Coronary artery (tissue), 2 donors: ENCODE measurements around the gene CD151.

ENCODE experiments used
- DNase-seq: peaks from one replicate; pipeline ENCODE4 v3.0.0-alpha.2; 2017; ENCODE audit warnings: low spot score
- H3K27ac ChIP-seq, 2 donors: fragments of 200-600 bp; sonication (generic); one replicate each; pipeline ENCODE4 v1.5.1; 2016 to 2019
- H3K4me3 ChIP-seq: fragments of 200-600 bp; sonication (generic); 2 replicates; pipeline ENCODE4 v1.5.1; 2016; ENCODE audit warnings: mild to moderate bottlenecking, moderate library complexity
- TF ChIP-seq, protein P1 (sequence below): fragments of 200-600 bp; sonication (generic); IDR thresholded peaks from one replicate; pipeline ENCODE4 v1.5.1; 2019; ENCODE audit warnings: antibody characterized with exemption

The CD151 gene

DNA sequence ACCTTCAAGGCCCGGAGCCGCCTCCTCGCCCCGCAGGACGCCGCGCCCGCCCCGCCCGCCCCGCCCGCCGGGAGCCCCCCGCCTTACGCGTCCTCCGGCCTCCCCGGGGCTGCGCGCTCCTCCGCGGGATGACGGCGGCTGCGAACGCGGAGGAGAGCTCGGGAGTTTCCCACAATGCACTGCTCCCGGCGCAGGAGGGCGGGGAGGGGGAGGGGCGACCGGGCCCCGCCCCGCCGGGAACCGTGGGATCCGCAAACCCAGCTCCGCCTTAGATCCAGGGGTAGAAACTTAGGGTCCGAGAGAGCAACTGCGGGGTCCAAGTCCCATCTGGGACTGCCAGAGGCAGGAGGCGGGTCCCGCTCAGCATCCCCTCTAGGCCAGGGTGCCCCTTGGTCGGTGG is 42.8 kb upstream of the CD151 start, which contains the start of gene CEND1:
Gene CEND1, minus strand, starts transcription at position 148 of the 400 bp plus-strand sequence. CDS start 1,514 bp downstream, outside the sequence.
- peak within 1 kb of the TSS; percentile 32 for H3K4me3 ChIP-seq
- DNase-seq, result no peak
- H3K27ac ChIP-seq, result no peak within 1 kb of the TSS
- TF ChIP-seq, protein P1, sequence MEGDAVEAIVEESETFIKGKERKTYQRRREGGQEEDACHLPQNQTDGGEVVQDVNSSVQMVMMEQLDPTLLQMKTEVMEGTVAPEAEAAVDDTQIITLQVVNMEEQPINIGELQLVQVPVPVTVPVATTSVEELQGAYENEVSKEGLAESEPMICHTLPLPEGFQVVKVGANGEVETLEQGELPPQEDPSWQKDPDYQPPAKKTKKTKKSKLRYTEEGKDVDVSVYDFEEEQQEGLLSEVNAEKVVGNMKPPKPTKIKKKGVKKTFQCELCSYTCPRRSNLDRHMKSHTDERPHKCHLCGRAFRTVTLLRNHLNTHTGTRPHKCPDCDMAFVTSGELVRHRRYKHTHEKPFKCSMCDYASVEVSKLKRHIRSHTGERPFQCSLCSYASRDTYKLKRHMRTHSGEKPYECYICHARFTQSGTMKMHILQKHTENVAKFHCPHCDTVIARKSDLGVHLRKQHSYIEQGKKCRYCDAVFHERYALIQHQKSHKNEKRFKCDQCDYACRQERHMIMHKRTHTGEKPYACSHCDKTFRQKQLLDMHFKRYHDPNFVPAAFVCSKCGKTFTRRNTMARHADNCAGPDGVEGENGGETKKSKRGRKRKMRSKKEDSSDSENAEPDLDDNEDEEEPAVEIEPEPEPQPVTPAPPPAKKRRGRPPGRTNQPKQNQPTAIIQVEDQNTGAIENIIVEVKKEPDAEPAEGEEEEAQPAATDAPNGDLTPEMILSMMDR, result no peak

GRCh38 chr11:790721-791564 is 41.8 kb upstream of the CD151 start:
- no peak for DNase-seq
- Histone ChIP-seq H3K27ac (no peak overlapping the region), H3K4me3 (no peak overlapping the region)
- TF ChIP-seq, protein P1, result no peak

DNA sequence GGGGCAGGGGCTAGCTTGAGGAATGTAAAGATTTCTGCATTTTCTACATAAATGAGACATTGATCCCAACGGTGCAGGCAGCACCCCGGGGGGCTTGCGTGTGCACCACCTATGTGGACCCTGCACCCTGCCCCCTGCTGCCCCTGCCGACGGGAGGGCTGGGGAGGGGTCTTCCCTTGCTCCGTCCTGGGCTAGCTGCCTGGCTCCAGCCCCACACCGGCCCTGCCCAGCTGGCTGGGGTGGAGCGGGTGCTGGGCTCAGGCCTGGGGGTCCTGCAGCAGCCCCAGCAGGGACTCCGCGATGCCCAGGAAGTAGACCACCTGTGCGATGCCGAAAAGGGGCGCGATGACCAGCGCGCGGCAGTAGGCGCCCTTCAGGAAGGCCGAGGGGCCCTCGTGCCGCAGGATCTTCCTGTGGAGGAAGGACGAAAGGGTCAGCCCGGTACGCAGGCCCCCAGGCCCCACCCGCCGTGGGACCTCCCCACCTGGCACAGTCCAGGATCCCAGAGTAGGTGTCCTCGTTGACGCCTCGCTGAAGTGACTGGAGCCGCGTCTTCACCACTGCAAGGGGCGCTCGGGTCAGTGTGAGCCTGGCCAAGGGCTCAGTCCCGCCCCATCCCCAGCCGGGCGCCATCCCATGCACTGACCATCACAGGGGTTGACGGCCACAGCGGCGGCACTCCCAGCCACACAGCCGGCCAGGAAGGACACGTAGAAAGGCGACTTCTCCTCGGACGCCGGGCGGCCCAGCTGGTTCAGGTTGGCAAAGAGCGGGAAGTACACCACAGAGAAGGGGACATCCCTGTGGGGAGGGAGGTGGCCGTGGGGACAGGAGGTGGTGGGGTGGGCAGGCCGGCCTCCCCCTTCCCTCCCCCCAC is 40.9 kb upstream of the CD151 start:
- no peak for DNase-seq
- TF ChIP-seq, protein P1, result no peak
- no peak overlapping the region for H3K27ac ChIP-seq

DNA sequence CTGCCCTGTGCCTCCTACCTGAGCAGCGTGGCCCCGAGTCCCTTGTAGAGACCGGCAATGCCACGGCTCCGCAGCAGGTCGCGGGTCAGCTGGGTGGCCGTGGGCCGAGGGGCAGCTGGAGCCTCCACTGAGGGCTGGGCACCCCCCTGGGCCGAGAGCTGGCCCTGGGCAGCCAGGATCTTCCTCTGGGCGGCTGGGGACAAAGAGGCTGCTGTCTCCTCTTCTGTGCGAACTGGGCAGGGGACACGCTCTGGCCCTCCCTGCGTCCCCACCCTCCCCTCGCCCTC is 40.3 kb upstream of the CD151 start:
- Histone ChIP-seq H3K4me3 (no peak overlapping the region), H3K27ac (no peak overlapping the region)
- DNase-seq, result no peak
- TF ChIP-seq, protein P1, result no peak

More for the DNA sequence above, 40.9 kb upstream of the CD151 start:
- H3K4me3 ChIP-seq, result no peak overlapping the region

GRCh38 chr11:792873-793272 is 39.9 kb upstream of the CD151 start:
- TF ChIP-seq, protein P1, result no peak
- no peak overlapping the region for H3K4me3 ChIP-seq
- H3K27ac ChIP-seq, result no peak overlapping the region
- DNase-seq, result no peak

DNA sequence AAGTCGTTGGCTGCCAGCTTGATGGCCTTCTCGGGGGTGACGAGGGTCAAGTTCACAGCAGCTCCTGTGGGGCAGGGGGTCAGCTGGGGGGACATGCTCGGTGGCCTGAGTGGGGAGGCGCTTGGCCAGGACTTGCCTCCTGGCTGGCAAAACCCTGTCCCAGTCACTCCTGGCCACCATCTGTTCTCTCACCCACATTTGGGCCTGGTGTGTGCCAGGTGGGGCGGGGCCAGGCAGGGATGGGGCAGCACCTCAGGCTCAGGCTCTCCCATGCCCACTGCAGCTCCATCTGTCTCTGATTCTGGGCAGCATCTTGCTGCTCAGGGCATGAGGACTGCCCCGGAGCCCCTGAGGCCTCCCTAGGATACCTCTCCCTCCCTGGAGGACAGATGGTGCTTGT is 39.2 kb upstream of the CD151 start:
- Histone ChIP-seq H3K4me3 (no peak overlapping the region), H3K27ac (no peak overlapping the region)
- TF ChIP-seq, protein P1, result no peak
- DNase-seq, result no peak
